Suprapubic skin (tissue), 4 donors: Measurements from ENCODE around the gene DENND6B. TPM values are rescaled to one million over a fixed set of nuclear protein-coding genes. Genes with fewer than 3 reads are reported as not detected.

ENCODE experiments used
- DNase-seq, 2 donors: peaks; one replicate each; pipeline ENCODE4 v3.0.0-alpha.2; 2019; ENCODE audit warnings: low spot score in 2 of 2
- H3K27ac ChIP-seq: fragments of 200-600 bp; sonication (generic); one replicate; pipeline ENCODE4 v1.5.1; 2019
- H3K27me3 ChIP-seq: fragments of 200-600 bp; sonication (generic); one replicate; pipeline ENCODE4 v1.5.1; 2019
- H3K36me3 ChIP-seq: fragments of 200-600 bp; sonication (generic); one replicate; pipeline ENCODE4 v1.5.1; 2019
- H3K4me1 ChIP-seq: fragments of 200-600 bp; sonication (generic); one replicate; pipeline ENCODE4 v1.5.1; 2019
- H3K4me3 ChIP-seq: fragments of 200-600 bp; sonication (generic); one replicate; pipeline ENCODE4 v1.5.1; 2019; ENCODE audit warnings: mild to moderate bottlenecking
- H3K9me3 ChIP-seq: fragments of 200-600 bp; sonication (generic); one replicate; pipeline ENCODE4 v1.5.1; 2019
- CTCF ChIP-seq, 2 donors: fragments of 200-600 bp in 1 of 2; fragments of 450-650 bp in 1 of 2; sonication (generic) in 1 of 2; IDR thresholded peaks; one replicate each; pipeline ENCODE4 v1.5.1; 2016 to 2019; ENCODE audit warnings: antibody characterized with exemption in 2 of 2, mild to moderate bottlenecking in 1 of 2, moderate library complexity in 1 of 2
- EP300 ChIP-seq: sonication (generic); formaldehyde crosslinking; IDR thresholded peaks from one replicate; pipeline ENCODE4 v1.6.1; 2017; ENCODE audit warnings: antibody characterized with exemption
- POLR2A ChIP-seq, 2 donors: fragments of 450-650 bp; IDR thresholded peaks; one replicate each; pipeline ENCODE4 v1.6.1; 2017; ENCODE audit warnings: antibody characterized with exemption in 2 of 2, mild to moderate bottlenecking in 2 of 2, moderate library complexity in 2 of 2
- POLR2AphosphoS5 ChIP-seq, 3 donors: sonication (generic); formaldehyde crosslinking; IDR thresholded peaks; one replicate each; pipeline ENCODE4 v1.6.1; 2017; ENCODE audit warnings: antibody characterized with exemption in 3 of 3
- whole genome bisulfite sequencing: methylation state at CpG from one replicate; pipeline ENCODE4 v1.1.5; 2018; 5-methylcytosine and 5-hydroxymethylcytosine counted together
- total RNA-seq, 4 donors: library from RNA; depleted of rRNA; stranded (reverse); fragments of >200 nt; gene quantifications; one replicate each; pipeline ENCODE4 v1.1.0, GENCODE V29; 2016

The DENND6B gene
- total RNA-seq, 4 donors from 2014 or later: 3.3 to 5.4 (median 3.4) TPM

- H3K9me3 ChIP-seq: no peaks in the 10 kb centered on the region
- WGBS: 89% methylated on average over 5 of the region's 34 CpGs
- peak overlapping the region; percentile 8 for H3K27ac ChIP-seq
- peaks cover 15% of the 10 kb centered on the region for H3K4me1 ChIP-seq
- TF ChIP-seq POLR2A (IDR thresholded peaks at IDR 0.05): no peak
- no peak for TF ChIP-seq EP300
- no peak for TF ChIP-seq POLR2AphosphoS5 (IDR thresholded peaks at IDR 0.05)
- TF ChIP-seq CTCF (IDR thresholded peaks at IDR 0.05): no peak
- H3K36me3 ChIP-seq: peaks cover 92% of the 10 kb centered on the region
- no peak for DNase-seq
- no peak overlapping the region for H3K4me3 ChIP-seq
- no peaks in the 10 kb centered on the region for H3K27me3 ChIP-seq
Measured at GRCh38 chr22:50285568-50286229, 41.1 kb downstream of the DENND6B start.

- Histone ChIP-seq H3K4me1 (peaks cover 15% of the 10 kb centered on the region), H3K27me3 (no peaks in the 10 kb centered on the region), H3K36me3 (peaks cover 93% of the 10 kb centered on the region), H3K4me3 (no peak overlapping the region), H3K9me3 (no peaks in the 10 kb centered on the region), H3K27ac (no peak overlapping the region)
- no peak for DNase-seq
- 95% methylated on average over 4 of the region's 13 CpGs for WGBS
- TF ChIP-seq POLR2A (IDR thresholded peaks at IDR 0.05): no peak
- no peak for TF ChIP-seq EP300
- TF ChIP-seq CTCF (IDR thresholded peaks at IDR 0.05): no peak
- TF ChIP-seq POLR2AphosphoS5 (IDR thresholded peaks at IDR 0.05): no peak
Measured at GRCh38 chr22:50284479-50284878, 42.3 kb downstream of the DENND6B start.

GRCh38 chr22:50283821-50284220 lies 43.0 kb downstream of the DENND6B start:
- Histone ChIP-seq H3K36me3 (peaks cover 93% of the 10 kb centered on the region), H3K4me1 (peaks cover 15% of the 10 kb centered on the region), H3K27me3 (no peaks in the 10 kb centered on the region), H3K4me3 (no peak overlapping the region), H3K9me3 (no peaks in the 10 kb centered on the region), H3K27ac (no peak overlapping the region)
- DNase-seq: no peak
- WGBS: 82% methylated on average over 13 of the region's 30 CpGs
- TF ChIP-seq POLR2A (IDR thresholded peaks at IDR 0.05) (no peak), EP300 (no peak), CTCF (IDR thresholded peaks at IDR 0.05) (no peak), POLR2AphosphoS5 (IDR thresholded peaks at IDR 0.05) (no peak)

GRCh38 chr22:50282361-50283155 lies 44.3 kb downstream of the DENND6B start:
- H3K9me3 ChIP-seq: no peaks in the 10 kb centered on the region
- 71% methylated on average over 8 of the region's 45 CpGs for WGBS
- H3K27me3 ChIP-seq: no peaks in the 10 kb centered on the region
- peak overlapping the region; percentile 17 for H3K4me3 ChIP-seq
- TF ChIP-seq POLR2A (IDR thresholded peaks at IDR 0.05) (no peak), POLR2AphosphoS5 (IDR thresholded peaks at IDR 0.05) (peak in 1 of 3 donors; percentile 78), EP300 (no peak), CTCF (IDR thresholded peaks at IDR 0.05) (no peak)
- peak overlapping the region; percentile 71 for H3K27ac ChIP-seq
- DNase-seq: no peak
- H3K36me3 ChIP-seq: peaks cover 93% of the 10 kb centered on the region
- peaks cover 15% of the 10 kb centered on the region for H3K4me1 ChIP-seq

- 48% methylated on average over 4 of the region's 25 CpGs for WGBS
- TF ChIP-seq CTCF (IDR thresholded peaks at IDR 0.05) (no peak), POLR2AphosphoS5 (IDR thresholded peaks at IDR 0.05) (no peak), POLR2A (IDR thresholded peaks at IDR 0.05) (no peak), EP300 (no peak)
- Histone ChIP-seq H3K27me3 (no peaks in the 10 kb centered on the region), H3K27ac (peak overlapping the region; percentile 66), H3K4me3 (peak overlapping the region; percentile 17), H3K4me1 (peaks cover 15% of the 10 kb centered on the region), H3K36me3 (peaks cover 93% of the 10 kb centered on the region), H3K9me3 (no peaks in the 10 kb centered on the region)
- no peak for DNase-seq
Measured at GRCh38 chr22:50281957-50282356, 44.9 kb downstream of the DENND6B start.
